Effector memory CD8-positive, alpha-beta T cell (primary cell): Measurements from ENCODE around the gene PCGF6.
"Not testable (repeated sequence)": the region's sequence is repeated elsewhere in the genome, so short reads cannot be mapped to it uniquely, and the experiment has no call there.

Source experiments
- ATAC-seq: fragments of 150-1000 bp; cut with Tn5 transposase; replicated peaks from 2 replicates; pipeline ENCODE4 v1.10.0; 2021; ENCODE audit warnings: mild to moderate bottlenecking, moderate library complexity
- DNase-seq, 3 experiments: peaks; one replicate each; pipeline ENCODE4 v3.0.0; 2021
- H3K27ac Mint-ChIP-seq, 2 donors: one replicate each; pipeline ENCODE4 v1.8.0; 2022; ENCODE audit warnings: mild to moderate bottlenecking in 2 of 2, mixed read lengths in 2 of 2, moderate library complexity in 2 of 2
- H3K27me3 Mint-ChIP-seq, 2 donors: one replicate each; pipeline ENCODE4 v1.8.0; 2022; ENCODE audit warnings: mixed read lengths in 2 of 2
- H3K36me3 Mint-ChIP-seq: one replicate; pipeline ENCODE4 v1.8.0; 2022; ENCODE audit warnings: mild to moderate bottlenecking, moderate library complexity, mixed read lengths; ENCODE audit not compliant: insufficient read depth
- H3K4me1 Mint-ChIP-seq, 2 donors: one replicate each; pipeline ENCODE4 v1.8.0; 2022; ENCODE audit warnings: low read depth in 2 of 2, mixed read lengths in 2 of 2
- H3K4me3 Mint-ChIP-seq, 2 donors: one replicate each; pipeline ENCODE4 v1.8.0; 2022; ENCODE audit warnings: mild to moderate bottlenecking in 2 of 2, mixed read lengths in 2 of 2, moderate library complexity in 2 of 2
- H3K9me3 Mint-ChIP-seq, 2 donors: one replicate each; pipeline ENCODE4 v1.8.0; 2022; ENCODE audit warnings: mixed read lengths in 2 of 2

PCGF6 gene

GRCh38 chr10:103359493-103359892, 8.6 kb upstream of the PCGF6 start:
- ATAC-seq, H3K4me3 Mint-ChIP-seq, DNase-seq, H3K27me3 Mint-ChIP-seq, H3K4me1 Mint-ChIP-seq, H3K27ac Mint-ChIP-seq, H3K36me3 Mint-ChIP-seq, H3K9me3 Mint-ChIP-seq: not testable (repeated sequence)

GRCh38 chr10:103355906-103356599, 5.1 kb upstream of the PCGF6 start:
- Mint-ChIP-seq H3K36me3 (peaks cover 2% of the 10 kb centered on the region), H3K9me3 (no peaks in the 10 kb centered on the region), H3K27me3 (no peaks in the 10 kb centered on the region), H3K4me3 (no peak overlapping the region), H3K4me1 (peaks cover 0 to 4% of the 10 kb centered on the region in 2 donors), H3K27ac (no peak overlapping the region)
- DNase-seq (no peak), ATAC-seq (no peak)

- H3K27ac Mint-ChIP-seq, H3K4me3 Mint-ChIP-seq, H3K27me3 Mint-ChIP-seq, H3K36me3 Mint-ChIP-seq, H3K9me3 Mint-ChIP-seq, H3K4me1 Mint-ChIP-seq, ATAC-seq, DNase-seq: not testable (repeated sequence)
These were observed 3.6 kb upstream of the PCGF6 start for GRCh38 chr10:103354567-103354966.

GRCh38 chr10:103353281-103353680, 2.3 kb upstream of the PCGF6 start:
- DNase-seq (no peak), ATAC-seq (no peak)
- Mint-ChIP-seq H3K9me3 (no peaks in the 10 kb centered on the region), H3K4me3 (no peak overlapping the region), H3K36me3 (peaks cover 2% of the 10 kb centered on the region), H3K4me1 (peaks cover 3 to 4% of the 10 kb centered on the region in 2 donors), H3K27ac (no peak overlapping the region), H3K27me3 (no peaks in the 10 kb centered on the region)

GRCh38 chr10:103350175-103350516, 794 bp downstream of the PCGF6 start:
- peak overlapping the region; percentile 92 for H3K27ac Mint-ChIP-seq
- peaks cover 3 to 4% of the 10 kb centered on the region in 2 donors for H3K4me1 Mint-ChIP-seq
- ATAC-seq: no peak
- no peak for DNase-seq
- no peaks in the 10 kb centered on the region for H3K9me3 Mint-ChIP-seq
- peak overlapping the region; percentile 89 to 91 for H3K4me3 Mint-ChIP-seq
- peaks cover 14% of the 10 kb centered on the region for H3K36me3 Mint-ChIP-seq
- H3K27me3 Mint-ChIP-seq: no peaks in the 10 kb centered on the region

GRCh38 chr10:103336370-103336769, 14.6 kb downstream of the PCGF6 start:
- no peaks in the 10 kb centered on the region for H3K4me1 Mint-ChIP-seq
- no peak overlapping the region for H3K4me3 Mint-ChIP-seq
- no peak overlapping the region for H3K27ac Mint-ChIP-seq
- no peak for DNase-seq
- no peaks in the 10 kb centered on the region for H3K27me3 Mint-ChIP-seq
- peaks cover 40% of the 10 kb centered on the region for H3K36me3 Mint-ChIP-seq
- H3K9me3 Mint-ChIP-seq: no peaks in the 10 kb centered on the region
- no peak for ATAC-seq

GRCh38 chr10:103334567-103334966, 16.4 kb downstream of the PCGF6 start:
- ATAC-seq: no peak
- Mint-ChIP-seq H3K27ac (no peak overlapping the region), H3K9me3 (no peaks in the 10 kb centered on the region), H3K4me1 (no peaks in the 10 kb centered on the region), H3K27me3 (no peaks in the 10 kb centered on the region), H3K4me3 (no peak overlapping the region), H3K36me3 (peaks cover 39% of the 10 kb centered on the region)
- no peak for DNase-seq

GRCh38 chr10:103333934-103334520, 16.9 kb downstream of the PCGF6 start:
- DNase-seq: no peak
- Mint-ChIP-seq H3K4me1 (no peaks in the 10 kb centered on the region), H3K27me3 (no peaks in the 10 kb centered on the region), H3K36me3 (peaks cover 39% of the 10 kb centered on the region), H3K9me3 (no peaks in the 10 kb centered on the region), H3K27ac (no peak overlapping the region), H3K4me3 (no peak overlapping the region)
- ATAC-seq: no peak

GRCh38 chr10:103327906-103328305, 23.0 kb downstream of the PCGF6 start:
- Mint-ChIP-seq H3K36me3 (peaks cover 55% of the 10 kb centered on the region), H3K27ac (no peak overlapping the region), H3K27me3 (no peaks in the 10 kb centered on the region), H3K4me3 (no peak overlapping the region), H3K4me1 (no peaks in the 10 kb centered on the region), H3K9me3 (no peaks in the 10 kb centered on the region)
- ATAC-seq (no peak), DNase-seq (no peak)

- peaks cover 58% of the 10 kb centered on the region for H3K36me3 Mint-ChIP-seq
- ATAC-seq: no peak
- no peaks in the 10 kb centered on the region for H3K27me3 Mint-ChIP-seq
- no peak overlapping the region for H3K4me3 Mint-ChIP-seq
- H3K9me3 Mint-ChIP-seq: no peaks in the 10 kb centered on the region
- H3K4me1 Mint-ChIP-seq: no peaks in the 10 kb centered on the region
- DNase-seq: no peak
- no peak overlapping the region for H3K27ac Mint-ChIP-seq
These were observed 34.9 kb downstream of the PCGF6 start for GRCh38 chr10:103316087-103316486.

- no peaks in the 10 kb centered on the region for H3K4me1 Mint-ChIP-seq
- ATAC-seq (no peak), DNase-seq (no peak)
- H3K9me3 Mint-ChIP-seq: no peaks in the 10 kb centered on the region
- H3K27me3 Mint-ChIP-seq: no peaks in the 10 kb centered on the region
- no peak overlapping the region for H3K4me3 Mint-ChIP-seq
- H3K27ac Mint-ChIP-seq: no peak overlapping the region
- H3K36me3 Mint-ChIP-seq: peaks cover 39% of the 10 kb centered on the region
These were observed 40.7 kb downstream of the PCGF6 start for GRCh38 chr10:103310197-103310596.

- no peak overlapping the region for H3K27ac Mint-ChIP-seq
- ATAC-seq: no peak
- H3K27me3 Mint-ChIP-seq: no peaks in the 10 kb centered on the region
These were observed 43.3 kb downstream of the PCGF6 start for GRCh38 chr10:103307594-103307993.

GRCh38 chr10:103295374-103296015, 55.4 kb downstream of the PCGF6 start:
- Mint-ChIP-seq H3K27ac (no peak overlapping the region), H3K27me3 (peaks cover 5 to 10% of the 10 kb centered on the region in 2 donors), H3K9me3 (no peaks in the 10 kb centered on the region), H3K36me3 (no peaks in the 10 kb centered on the region), H3K4me1 (no peaks in the 10 kb centered on the region), H3K4me3 (no peak overlapping the region)
- DNase-seq (no peak), ATAC-seq (no peak)

More at GRCh38 chr10:103307594-103307993, 43.3 kb downstream of the PCGF6 start:
- Mint-ChIP-seq H3K4me1 (no peaks in the 10 kb centered on the region), H3K36me3 (peaks cover 40% of the 10 kb centered on the region), H3K4me3 (no peak overlapping the region), H3K9me3 (no peaks in the 10 kb centered on the region)
- DNase-seq: no peak

- H3K4me3 Mint-ChIP-seq: no peak overlapping the region
These were observed 59.4 kb downstream of the PCGF6 start for GRCh38 chr10:103291588-103291987.

More at GRCh38 chr10:103291588-103291987, 59.4 kb downstream of the PCGF6 start:
- H3K9me3 Mint-ChIP-seq: no peaks in the 10 kb centered on the region
- DNase-seq: no peak
- no peak overlapping the region for H3K27ac Mint-ChIP-seq
- ATAC-seq: no peak
- no peaks in the 10 kb centered on the region for H3K36me3 Mint-ChIP-seq
- H3K27me3 Mint-ChIP-seq: peaks cover 40 to 48% of the 10 kb centered on the region in 2 donors
- no peaks in the 10 kb centered on the region for H3K4me1 Mint-ChIP-seq
